ENCODE results near the gene WDR1.
A peak's percentile ranks its signal among the peaks of the same experiment; 100 is the strongest.

Gene WDR1

DNA sequence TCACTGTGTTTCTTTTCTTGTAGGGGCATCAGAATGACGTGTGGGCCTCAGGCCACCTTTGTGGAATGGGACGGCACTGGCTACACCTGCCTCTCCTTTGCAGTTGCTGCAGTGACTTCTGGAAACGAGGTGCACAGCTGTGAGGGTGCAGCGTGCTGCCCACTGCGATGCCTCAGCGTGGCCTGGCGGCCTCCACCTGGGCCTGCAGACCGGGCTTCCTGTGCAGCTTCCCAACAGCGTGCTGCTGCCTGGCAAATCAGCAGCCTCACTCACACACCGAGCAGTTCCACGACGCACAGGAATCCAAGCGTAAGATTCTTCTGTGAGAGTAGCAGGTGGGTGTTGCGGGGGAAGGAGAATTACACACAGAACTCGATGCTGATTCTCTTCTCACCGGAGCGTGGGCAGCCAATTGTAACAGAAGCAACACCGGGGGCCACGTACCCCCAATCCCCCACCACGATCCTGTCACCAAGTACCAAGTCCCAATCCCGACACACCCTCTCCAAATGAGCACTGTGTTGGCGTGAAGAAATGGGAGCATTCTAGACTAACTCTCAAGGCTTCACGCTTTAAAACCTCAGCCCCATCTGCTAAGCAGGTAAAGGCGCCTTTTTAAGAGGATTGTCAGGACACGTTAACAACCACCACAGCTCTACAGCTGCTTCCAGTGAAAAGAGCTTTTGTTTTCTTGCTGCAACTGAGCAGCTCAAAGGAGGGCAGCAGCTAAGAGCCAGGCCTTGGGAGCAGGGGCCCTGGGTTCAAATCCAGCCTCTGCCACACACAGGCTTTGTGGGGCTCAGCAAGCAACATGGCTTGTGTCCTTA, 16.9 kb downstream of the WDR1 start:
- Mint-ChIP-seq H3K4me3 (peak overlapping the region; percentile 83), H3K36me3 (peaks cover 100% of the 10 kb centered on the region), H3K9me3 (no peaks in the 10 kb centered on the region), H3K27ac (peak overlapping the region; percentile 96), H3K4me1 (peaks cover 100% of the 10 kb centered on the region)
- ATAC-seq (no peak), DNase-seq (ENCODE audit: low spot score in 2 of 2) (no peak)

DNA sequence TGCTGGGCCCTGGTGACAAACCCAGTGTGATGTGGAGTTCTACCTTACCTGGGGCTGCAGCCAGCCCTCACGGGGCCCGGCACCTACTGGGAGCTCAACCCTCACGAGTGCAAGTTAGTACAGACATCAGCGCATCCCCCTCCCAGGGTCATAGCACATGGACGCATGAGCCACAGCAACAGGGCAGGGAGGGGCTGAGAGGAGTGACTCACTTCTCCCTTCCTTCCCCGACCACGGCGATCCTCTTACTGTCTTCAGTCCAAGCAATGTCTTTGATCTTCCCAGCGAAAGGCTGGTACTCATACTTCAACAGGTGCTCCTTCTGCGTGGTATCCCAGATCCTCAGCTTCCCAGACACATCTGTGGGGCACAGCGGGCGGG, 17.8 kb downstream of the WDR1 start:
- no peak for ATAC-seq
- H3K4me1 Mint-ChIP-seq = peaks cover 100% of the 10 kb centered on the region
- peak overlapping the region; percentile 98 for H3K27ac Mint-ChIP-seq
- peak overlapping the region; percentile 83 for H3K4me3 Mint-ChIP-seq
- no peak for DNase-seq (ENCODE audit: low spot score in 2 of 2)
- H3K9me3 Mint-ChIP-seq = no peaks in the 10 kb centered on the region
- peaks cover 100% of the 10 kb centered on the region for H3K36me3 Mint-ChIP-seq

DNA sequence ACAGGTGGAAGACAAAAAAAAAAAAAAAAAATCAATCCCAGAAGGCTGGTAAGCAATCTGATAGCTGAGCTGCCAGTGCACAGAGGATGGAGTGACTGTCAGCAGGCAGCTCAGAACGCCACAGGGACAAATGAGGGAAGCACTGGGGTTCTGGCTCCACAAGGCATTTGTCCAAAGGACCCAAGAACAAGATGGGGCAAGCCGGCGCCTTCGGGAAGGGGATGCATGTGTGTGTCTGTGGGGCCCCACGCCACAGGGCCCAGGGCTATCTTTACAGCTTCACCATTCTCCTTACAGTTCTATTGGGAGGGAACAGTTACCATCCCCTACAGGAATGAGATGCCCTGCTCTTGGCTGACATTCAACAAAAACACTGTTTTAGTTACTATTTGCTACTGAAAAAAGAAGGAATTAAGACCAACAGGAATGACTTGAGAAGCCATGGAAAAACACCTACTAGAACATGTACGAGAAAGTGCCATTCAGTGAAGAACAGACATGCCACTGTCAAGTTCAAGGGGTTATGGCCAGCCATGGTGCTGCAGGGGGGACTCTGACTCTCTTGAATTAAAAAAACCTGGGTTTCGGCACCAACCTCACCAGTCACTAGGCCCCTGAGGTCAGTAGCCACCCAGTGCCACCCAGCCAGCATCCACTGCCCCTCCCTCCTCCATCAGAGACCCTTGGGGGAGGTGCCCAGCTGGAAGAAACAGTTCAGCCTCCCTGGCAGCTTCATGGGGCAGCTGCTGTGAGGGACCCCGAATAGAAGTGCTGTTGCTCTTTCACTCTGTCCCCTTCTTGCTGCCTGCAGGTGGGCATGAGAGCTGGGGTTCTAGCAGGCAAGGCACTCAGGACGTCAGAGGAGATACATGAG, 18.5 kb downstream of the WDR1 start:
- DNase-seq (ENCODE audit: low spot score in 2 of 2) (no peak), ATAC-seq (no peak)
- H3K4me1 Mint-ChIP-seq = peaks cover 100% of the 10 kb centered on the region
- peaks cover 100% of the 10 kb centered on the region for H3K36me3 Mint-ChIP-seq
- peak overlapping the region; percentile 83 for H3K4me3 Mint-ChIP-seq
- H3K27ac Mint-ChIP-seq = peak overlapping the region; percentile 98
- H3K9me3 Mint-ChIP-seq = no peaks in the 10 kb centered on the region

DNA sequence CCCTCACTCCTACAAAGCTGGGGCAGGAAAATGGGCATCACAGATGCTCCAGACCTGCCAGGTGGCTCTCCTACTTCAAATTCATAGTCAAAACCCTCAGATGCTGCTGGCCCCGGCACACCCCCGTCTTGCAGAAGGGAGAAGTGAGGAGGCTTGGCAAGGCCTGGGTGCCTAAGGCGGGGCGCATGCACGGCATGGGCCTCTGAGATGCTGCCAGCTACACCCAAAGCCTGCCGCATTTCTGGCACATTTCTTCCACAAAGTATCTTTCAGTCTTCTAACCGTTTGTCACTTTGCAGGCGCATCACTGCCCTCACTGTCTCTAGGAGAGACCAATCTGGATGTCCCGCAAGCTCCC, 19.6 kb downstream of the WDR1 start:
- Mint-ChIP-seq H3K9me3 (no peaks in the 10 kb centered on the region), H3K36me3 (peaks cover 100% of the 10 kb centered on the region), H3K4me1 (peaks cover 100% of the 10 kb centered on the region), H3K4me3 (peak overlapping the region; percentile 83), H3K27ac (peak overlapping the region; percentile 98)
- DNase-seq (ENCODE audit: low spot score in 2 of 2) (no peak), ATAC-seq (no peak)

DNA sequence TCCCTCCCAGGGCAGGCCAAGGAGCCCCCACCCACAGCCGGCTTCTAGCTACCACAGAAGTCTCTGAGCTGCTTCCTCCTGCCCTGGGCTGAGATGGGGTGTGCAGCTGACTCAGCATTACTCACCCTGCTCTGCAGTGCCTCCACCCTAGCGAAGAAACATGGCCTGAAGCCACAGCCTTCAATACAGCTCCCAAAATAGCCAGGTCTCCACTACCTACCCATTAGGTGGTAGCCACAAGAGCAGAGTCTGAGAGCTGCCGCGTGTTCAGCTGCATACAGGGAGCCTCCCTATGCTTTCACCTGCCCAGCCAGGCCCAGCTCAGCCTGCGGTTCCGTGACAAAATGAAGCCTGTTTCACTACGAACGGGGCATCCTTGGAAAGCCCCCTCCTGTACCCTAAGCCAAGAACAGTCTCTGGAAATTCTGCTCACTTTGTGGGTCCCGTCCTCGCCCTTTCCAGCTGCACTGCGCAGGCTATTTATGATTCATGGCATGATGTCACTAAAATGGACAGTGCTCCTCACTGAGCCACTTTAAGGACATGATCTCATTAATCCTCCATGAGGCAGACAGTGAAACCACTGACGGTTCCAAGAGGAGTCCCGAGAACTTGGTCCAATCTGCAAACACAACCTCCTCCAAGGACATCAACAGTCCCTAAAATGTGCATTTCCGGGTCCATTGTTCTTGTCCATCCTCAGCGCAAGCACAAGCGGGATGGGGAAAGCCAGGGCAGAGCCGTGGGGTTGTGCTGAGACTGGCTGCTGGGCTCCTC, 20.2 kb downstream of the WDR1 start:
- Mint-ChIP-seq H3K36me3 (peaks cover 100% of the 10 kb centered on the region), H3K9me3 (no peaks in the 10 kb centered on the region), H3K4me1 (peaks cover 98% of the 10 kb centered on the region), H3K27ac (peak overlapping the region; percentile 98), H3K4me3 (peak overlapping the region; percentile 83)
- ATAC-seq (peak; percentile 89), DNase-seq (ENCODE audit: low spot score in 2 of 2) (peak in 1 of 2 donors; percentile 59)

DNA sequence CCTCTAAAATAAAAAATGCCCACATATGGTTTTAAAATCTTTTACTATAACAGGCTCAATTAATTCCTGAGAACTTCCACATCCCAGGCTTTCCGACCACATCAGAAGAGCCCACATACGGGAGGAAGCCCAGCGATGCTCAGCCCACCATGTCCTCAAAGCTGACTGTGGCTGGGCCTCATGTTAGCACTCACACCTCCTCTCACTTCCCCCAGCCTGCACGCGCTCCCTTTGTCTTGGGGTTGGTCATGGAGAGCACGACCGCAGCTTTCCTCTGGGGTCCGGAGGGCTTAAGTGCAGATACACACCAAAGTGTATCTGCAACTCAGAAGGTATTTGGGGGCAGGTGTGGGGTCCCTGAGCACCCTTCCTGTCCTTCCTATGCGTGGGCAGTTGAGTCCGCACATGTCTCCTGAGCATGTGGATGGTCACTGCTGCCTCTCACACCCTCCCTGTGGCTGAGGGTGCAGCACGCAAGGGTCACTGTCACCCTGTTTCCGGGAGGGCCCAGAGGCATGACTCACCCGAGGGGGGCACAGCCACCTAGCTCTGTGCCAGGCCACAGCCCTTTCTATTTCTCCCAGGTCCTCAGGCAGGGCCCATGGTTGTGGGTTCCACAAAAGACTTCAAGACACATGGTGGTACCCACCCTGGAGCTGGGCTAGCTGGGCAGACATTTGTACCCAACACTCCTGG, 21.2 kb downstream of the WDR1 start:
- H3K9me3 Mint-ChIP-seq = no peaks in the 10 kb centered on the region
- peak overlapping the region; percentile 98 for H3K27ac Mint-ChIP-seq
- H3K4me3 Mint-ChIP-seq = peak overlapping the region; percentile 83
- peak; percentile 62 for ATAC-seq
- H3K36me3 Mint-ChIP-seq = peaks cover 100% of the 10 kb centered on the region
- peak in 1 of 2 donors; percentile 81 for DNase-seq (ENCODE audit: low spot score in 2 of 2)
- H3K4me1 Mint-ChIP-seq = peaks cover 89% of the 10 kb centered on the region

DNA sequence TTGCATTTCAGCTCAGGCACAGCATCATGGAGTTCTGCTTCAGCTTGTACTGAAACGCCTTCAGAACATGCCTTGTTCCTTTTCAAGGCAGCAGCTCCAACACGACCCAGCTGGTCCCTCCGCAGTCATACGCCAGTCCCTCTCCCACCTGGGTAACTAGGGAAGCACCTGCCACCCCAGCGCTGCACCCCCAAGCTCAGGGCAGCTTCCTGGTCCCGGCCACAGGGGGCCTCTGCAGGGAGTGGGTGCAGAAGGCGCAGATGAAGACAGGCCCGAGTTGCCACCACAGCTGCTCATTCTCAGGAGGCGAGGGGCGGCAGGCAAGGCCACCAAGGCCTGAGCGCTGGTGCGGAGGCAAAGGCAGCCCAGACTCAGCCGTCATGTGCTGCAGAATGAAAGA, 21.8 kb downstream of the WDR1 start:
- peak overlapping the region; percentile 98 for H3K27ac Mint-ChIP-seq
- ATAC-seq = no peak

DNA sequence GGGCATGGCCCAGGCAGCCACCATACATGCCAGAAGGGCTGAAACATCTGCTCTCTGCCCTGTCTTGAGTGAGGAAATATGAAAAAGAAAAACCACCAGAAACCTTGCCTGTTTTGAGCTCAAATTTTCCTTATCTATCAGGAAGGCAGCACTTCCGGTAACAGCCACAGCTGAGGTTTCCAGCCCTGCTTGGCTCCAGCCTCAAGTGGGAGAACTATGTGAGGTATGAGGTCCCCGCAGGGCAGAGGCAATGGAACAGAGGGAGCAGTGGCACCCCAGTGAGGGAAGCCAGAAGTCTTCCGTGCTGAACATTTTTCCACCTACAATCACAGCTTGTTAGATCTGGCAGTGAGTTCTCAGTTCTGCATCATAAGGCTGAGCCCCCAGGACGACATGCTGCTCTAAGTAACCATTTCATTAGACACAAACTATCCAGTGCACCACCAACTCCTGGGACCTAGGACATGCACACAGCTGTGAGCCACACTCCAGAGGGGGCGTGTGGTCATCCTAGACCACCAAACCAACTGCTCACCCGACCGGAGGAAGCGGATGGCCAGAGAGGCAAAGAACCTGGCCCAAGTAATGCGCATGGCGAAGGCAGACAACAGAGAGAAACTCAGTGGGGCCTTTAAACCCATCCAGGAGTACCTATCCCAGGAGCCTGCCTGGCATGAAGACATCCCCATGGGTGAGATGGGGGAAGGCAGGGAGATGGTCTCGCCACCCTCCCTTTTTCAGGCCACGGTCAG, 22.6 kb downstream of the WDR1 start:
- no peak for ATAC-seq
- Mint-ChIP-seq H3K4me1 (peaks cover 74% of the 10 kb centered on the region), H3K4me3 (peak overlapping the region; percentile 83), H3K27ac (peak overlapping the region; percentile 98), H3K9me3 (no peaks in the 10 kb centered on the region), H3K36me3 (peaks cover 100% of the 10 kb centered on the region)
- DNase-seq (ENCODE audit: low spot score in 2 of 2) = no peak

More for the DNA sequence above, 21.8 kb downstream of the WDR1 start:
- Mint-ChIP-seq H3K4me1 (peaks cover 83% of the 10 kb centered on the region), H3K36me3 (peaks cover 100% of the 10 kb centered on the region), H3K4me3 (peak overlapping the region; percentile 83), H3K9me3 (no peaks in the 10 kb centered on the region)
- DNase-seq (ENCODE audit: low spot score in 2 of 2) = no peak

DNA sequence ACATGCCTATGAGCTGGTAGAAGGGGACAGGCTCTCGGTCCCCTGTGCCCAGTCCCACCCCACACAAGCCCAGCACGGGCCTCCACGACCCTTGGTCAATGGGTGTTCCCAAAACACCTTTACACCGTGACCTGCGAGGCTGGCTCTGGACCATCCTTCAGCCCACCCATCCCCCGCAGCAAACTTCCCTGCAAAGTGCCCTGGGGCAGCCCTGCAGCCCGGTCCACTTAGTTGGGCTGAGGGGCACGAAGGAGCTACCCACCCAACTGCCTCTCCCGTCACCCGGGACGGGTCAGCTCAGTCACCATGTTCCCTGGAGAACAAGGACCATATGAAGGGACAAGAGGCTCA, 23.4 kb downstream of the WDR1 start:
- H3K36me3 Mint-ChIP-seq = peaks cover 100% of the 10 kb centered on the region
- peak overlapping the region; percentile 98 for H3K27ac Mint-ChIP-seq

DNA sequence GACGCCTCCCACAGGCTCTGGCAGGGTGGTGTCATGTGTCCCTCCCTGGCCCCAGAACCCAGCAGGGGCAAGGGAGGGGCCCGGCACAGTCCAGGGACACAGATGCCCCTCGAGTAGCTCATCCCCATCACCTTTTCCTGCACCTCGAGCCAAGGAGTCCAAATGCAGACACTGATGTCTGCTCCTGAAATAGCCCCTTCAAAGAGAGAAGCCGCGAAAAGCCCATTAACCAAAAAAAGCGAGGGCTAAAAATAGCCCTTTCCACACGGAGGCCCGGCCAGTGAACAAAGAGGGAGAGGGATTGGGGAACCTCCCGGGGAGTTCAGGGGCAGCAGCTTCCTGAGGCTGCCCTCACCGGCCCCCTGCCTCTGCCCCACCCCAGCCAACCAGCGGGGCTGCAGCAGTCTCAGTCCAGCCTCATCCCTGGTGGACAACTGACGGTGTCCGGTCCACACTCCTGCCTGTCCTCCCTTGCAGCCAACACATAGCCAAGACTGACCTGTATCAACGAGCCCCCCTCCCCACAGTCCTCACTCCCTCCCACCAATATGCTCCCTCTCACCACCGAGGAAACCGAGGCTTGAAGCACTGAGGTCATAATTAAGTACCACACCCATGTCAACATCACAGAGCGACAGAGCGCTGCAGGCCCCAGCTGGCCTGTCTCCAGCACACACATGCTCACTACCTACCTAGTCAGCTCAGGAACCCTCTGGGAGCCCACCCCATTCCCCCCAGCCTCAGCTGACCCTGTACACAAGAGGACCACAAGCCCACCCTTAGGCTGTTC, 23.9 kb downstream of the WDR1 start:
- Mint-ChIP-seq H3K27ac (peak overlapping the region; percentile 98), H3K4me1 (peaks cover 63% of the 10 kb centered on the region), H3K9me3 (no peaks in the 10 kb centered on the region), H3K4me3 (peak overlapping the region; percentile 83), H3K36me3 (peaks cover 100% of the 10 kb centered on the region)
- ATAC-seq (no peak), DNase-seq (ENCODE audit: low spot score in 2 of 2) (no peak)

More for the DNA sequence above, 23.4 kb downstream of the WDR1 start:
- Mint-ChIP-seq H3K4me3 (peak overlapping the region; percentile 83), H3K4me1 (peaks cover 67% of the 10 kb centered on the region), H3K9me3 (no peaks in the 10 kb centered on the region)
- ATAC-seq = no peak
- DNase-seq (ENCODE audit: low spot score in 2 of 2) = no peak

DNA sequence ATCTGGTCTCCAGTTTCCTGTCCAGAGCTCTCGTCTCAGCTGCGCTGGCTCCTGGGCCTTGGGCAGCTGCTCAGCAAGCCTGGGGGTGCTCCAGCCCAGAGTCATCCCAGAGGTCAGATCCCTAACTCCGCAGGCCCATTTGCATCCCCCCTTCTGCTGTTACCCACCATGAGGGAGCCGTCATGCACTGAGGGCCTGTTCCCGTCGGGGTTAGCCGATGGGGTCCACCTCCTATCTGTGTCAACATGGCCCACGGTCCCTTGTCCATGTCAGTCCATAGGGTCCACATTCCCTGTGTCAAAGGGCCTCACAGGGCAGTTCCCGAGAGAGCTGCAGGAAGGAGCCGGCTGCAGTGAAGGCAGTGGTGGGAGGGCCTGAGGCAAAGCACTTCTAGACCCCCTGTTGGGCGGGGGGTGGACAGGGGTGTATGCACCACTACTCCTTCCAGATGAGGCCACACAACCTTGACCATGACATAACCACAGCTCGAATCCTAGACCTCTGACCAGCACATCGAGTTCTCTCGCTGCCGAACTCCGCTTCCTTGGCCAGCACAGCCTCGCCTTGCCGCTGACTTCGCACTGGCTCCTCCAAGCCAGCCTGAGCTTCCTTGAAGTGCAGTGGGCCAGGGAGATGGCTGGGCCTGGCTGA, 24.9 kb downstream of the WDR1 start:
- ATAC-seq (no peak), DNase-seq (ENCODE audit: low spot score in 2 of 2) (no peak)
- H3K4me1 Mint-ChIP-seq = peaks cover 60% of the 10 kb centered on the region
- peak overlapping the region; percentile 98 for H3K27ac Mint-ChIP-seq
- H3K9me3 Mint-ChIP-seq = no peaks in the 10 kb centered on the region
- H3K4me3 Mint-ChIP-seq = no peak overlapping the region
- H3K36me3 Mint-ChIP-seq = peaks cover 100% of the 10 kb centered on the region

DNA sequence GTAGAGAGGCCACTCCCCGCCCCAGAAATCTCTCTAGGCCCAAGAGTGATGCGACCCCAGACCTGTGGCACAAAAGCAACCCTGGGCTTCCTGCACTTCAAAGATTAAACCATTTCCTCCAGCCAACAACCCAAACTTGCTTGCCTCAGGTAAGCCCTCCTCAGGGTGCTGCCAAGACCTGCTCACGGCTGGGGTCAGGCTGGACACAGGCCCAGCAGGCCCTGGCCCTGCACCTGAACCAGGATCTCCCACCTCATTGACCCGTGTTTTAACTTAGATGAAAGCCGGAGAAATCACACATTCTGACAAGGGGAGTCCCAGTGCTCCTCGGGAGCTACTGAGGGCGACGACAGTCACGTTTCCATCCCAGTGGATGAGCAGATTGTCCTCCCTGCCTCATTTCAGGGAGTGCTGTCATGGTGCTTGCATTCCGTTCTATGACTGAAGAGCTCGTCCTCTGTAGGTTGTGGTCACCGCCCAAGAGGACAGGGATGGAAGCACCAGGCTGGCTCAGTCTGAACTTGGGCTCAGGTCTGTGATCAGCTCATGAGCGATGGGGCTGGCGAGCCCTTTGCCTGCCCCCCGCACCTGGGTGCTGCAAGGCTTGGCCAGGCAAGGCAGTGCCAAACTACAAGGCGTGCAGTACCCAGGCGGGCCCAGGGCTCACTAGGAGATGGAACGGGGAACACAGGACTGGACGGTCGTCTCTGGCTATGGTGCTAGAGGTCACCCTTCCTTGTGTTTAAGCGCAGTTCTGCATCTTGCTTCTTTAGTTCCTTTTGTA, 25.9 kb downstream of the WDR1 start:
- no peaks in the 10 kb centered on the region for H3K9me3 Mint-ChIP-seq
- ATAC-seq = no peak
- peak overlapping the region; percentile 98 for H3K27ac Mint-ChIP-seq
- H3K36me3 Mint-ChIP-seq = peaks cover 100% of the 10 kb centered on the region
- peaks cover 50% of the 10 kb centered on the region for H3K4me1 Mint-ChIP-seq
- no peak for DNase-seq (ENCODE audit: low spot score in 2 of 2)
- H3K4me3 Mint-ChIP-seq = no peak overlapping the region

Measured in stimulated activated effector memory CD8-positive, alpha-beta T cell treated with anti-CD3 and anti-CD28 coated beads, Interleukin-12 subunit alpha, Interleukin-12 subunit beta, amount 100 ng/mL, for 72 hours (primary cell).